Adipocyte (in vitro differentiated cells): Measurements from ENCODE around the gene SLC35D1.

ENCODE experiments used
- DNase-seq: peaks from one replicate; pipeline ENCODE4 v3.0.0-alpha.2; 2015; ENCODE audit warnings: low read depth
- H3K27me3 ChIP-seq: replicated peaks from 2 replicates; pipeline ENCODE4 v1.7.0; 2013; ENCODE audit warnings: mild to moderate bottlenecking, low read length, moderate library complexity; ENCODE audit not compliant: control insufficient read depth, insufficient read depth
- H3K36me3 ChIP-seq: 2 replicates; pipeline ENCODE4 v1.7.0; 2013; ENCODE audit warnings: low read length, mild to moderate bottlenecking, moderate library complexity; ENCODE audit not compliant: control insufficient read depth, insufficient read depth, severe bottlenecking
- H3K4me1 ChIP-seq: 2 replicates; pipeline ENCODE4 v1.7.0; 2013; ENCODE audit warnings: mild to moderate bottlenecking, low read length, moderate library complexity; ENCODE audit not compliant: control insufficient read depth, insufficient read depth
- H3K4me3 ChIP-seq: 2 replicates; pipeline ENCODE4 v1.7.0; 2013; ENCODE audit warnings: mild to moderate bottlenecking, low read length, moderate library complexity
- H3K9ac ChIP-seq: 2 replicates; pipeline ENCODE4 v1.7.0; 2013; ENCODE audit warnings: mild to moderate bottlenecking, low read length, moderate library complexity
- H3K9me3 ChIP-seq: 2 replicates; pipeline ENCODE4 v1.7.0; 2013; ENCODE audit warnings: mild to moderate bottlenecking, low read length, moderate library complexity; ENCODE audit not compliant: control insufficient read depth

SLC35D1 gene

GRCh38 chr1:67053785-67054772 lies at the start of gene SLC35D1:
TSS of gene SLC35D1 (minus strand) at chr1:67054148. CDS start at chr1:67054013, 135 bp downstream.
- H3K9ac ChIP-seq, result peak within 1 kb of the TSS; percentile 90
- H3K9me3 ChIP-seq, result no peaks in the 10 kb centered on the region
- peaks cover 12% of the 10 kb centered on the region for H3K36me3 ChIP-seq
- no peaks in the 10 kb centered on the region for H3K27me3 ChIP-seq
- H3K4me3 ChIP-seq, result peak within 1 kb of the TSS; percentile 95
- H3K4me1 ChIP-seq, result peaks cover 22% of the 10 kb centered on the region
- DNase-seq, result peak; percentile 75

DNA sequence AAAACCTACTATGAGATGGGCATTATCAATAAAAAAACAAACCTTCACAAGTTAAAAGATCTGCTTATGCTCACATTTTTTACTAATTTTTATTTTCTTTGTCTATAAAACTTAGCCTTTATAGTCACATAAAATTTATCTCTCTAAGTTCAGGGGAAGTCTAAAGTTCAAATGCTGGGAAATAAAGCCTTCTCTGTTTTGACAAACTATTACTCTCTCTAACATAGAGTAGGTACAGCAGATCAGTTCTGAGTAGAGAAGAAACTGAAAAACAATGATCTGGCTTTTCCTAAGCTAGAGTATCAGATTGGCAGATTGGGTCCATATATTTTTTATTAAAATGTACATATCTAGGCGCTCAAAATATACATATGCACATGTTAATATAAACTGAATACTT lies 49.6 kb upstream of the SLC35D1 start:
- DNase-seq, result no peak
- H3K36me3 ChIP-seq, result no peaks in the 10 kb centered on the region
- H3K9me3 ChIP-seq, result no peaks in the 10 kb centered on the region
- H3K27me3 ChIP-seq, result no peaks in the 10 kb centered on the region
- no peak overlapping the region for H3K9ac ChIP-seq
- H3K4me1 ChIP-seq, result no peaks in the 10 kb centered on the region
- H3K4me3 ChIP-seq, result no peak overlapping the region

- DNase-seq, result no peak
- H3K27me3 ChIP-seq, result no peaks in the 10 kb centered on the region
- H3K36me3 ChIP-seq, result no peaks in the 10 kb centered on the region
- no peak overlapping the region for H3K9ac ChIP-seq
- H3K4me1 ChIP-seq, result no peaks in the 10 kb centered on the region
- no peaks in the 10 kb centered on the region for H3K9me3 ChIP-seq
- H3K4me3 ChIP-seq, result no peak overlapping the region
Observed at GRCh38 chr1:67100833-67101232, 46.9 kb upstream of the SLC35D1 start.

DNA sequence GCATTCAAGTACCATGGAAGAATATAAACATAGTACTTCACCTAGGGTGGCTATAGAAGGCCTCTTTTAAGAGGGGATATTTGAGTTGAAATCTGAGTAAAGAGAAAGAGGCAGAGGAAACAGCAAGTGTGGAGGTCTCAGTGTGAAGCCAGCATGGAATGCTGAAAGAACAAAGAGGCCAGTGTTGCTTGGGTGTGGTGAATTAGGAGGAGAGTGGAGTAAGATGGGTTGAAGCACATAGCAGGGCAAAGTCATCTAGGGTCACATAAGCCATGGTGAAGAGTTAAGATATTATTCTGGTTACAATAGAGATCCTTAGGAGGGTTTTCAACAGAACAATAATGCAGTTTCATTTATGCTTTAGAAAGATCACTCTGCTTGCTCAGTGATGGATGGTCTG lies 43.4 kb upstream of the SLC35D1 start:
- no peaks in the 10 kb centered on the region for H3K27me3 ChIP-seq
- DNase-seq, result no peak
- no peak overlapping the region for H3K9ac ChIP-seq
- no peaks in the 10 kb centered on the region for H3K4me1 ChIP-seq
- no peaks in the 10 kb centered on the region for H3K9me3 ChIP-seq
- no peak overlapping the region for H3K4me3 ChIP-seq
- no peaks in the 10 kb centered on the region for H3K36me3 ChIP-seq

DNA sequence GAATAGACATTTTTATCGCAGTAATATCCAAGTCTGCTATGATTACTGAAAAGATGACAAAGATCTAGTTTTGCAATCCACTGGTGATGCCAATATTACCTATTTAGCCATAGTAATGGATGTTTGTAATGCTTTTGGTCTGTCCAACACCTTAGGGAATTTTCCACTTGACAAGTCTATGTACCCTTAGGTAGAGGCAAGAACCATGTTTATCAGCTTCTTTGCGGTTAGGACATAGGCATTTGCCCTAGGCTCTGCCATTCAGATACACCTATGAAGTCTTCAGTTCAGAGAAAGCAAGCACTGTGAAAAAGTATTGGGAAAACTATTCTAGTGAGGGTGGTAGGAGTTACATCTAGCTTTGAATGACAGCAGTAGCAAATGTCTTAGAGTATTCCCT lies 40.2 kb upstream of the SLC35D1 start:
- Histone ChIP-seq H3K9ac (no peak overlapping the region), H3K4me1 (no peaks in the 10 kb centered on the region), H3K36me3 (no peaks in the 10 kb centered on the region), H3K4me3 (no peak overlapping the region), H3K27me3 (no peaks in the 10 kb centered on the region), H3K9me3 (peaks cover 10% of the 10 kb centered on the region)
- no peak for DNase-seq

DNA sequence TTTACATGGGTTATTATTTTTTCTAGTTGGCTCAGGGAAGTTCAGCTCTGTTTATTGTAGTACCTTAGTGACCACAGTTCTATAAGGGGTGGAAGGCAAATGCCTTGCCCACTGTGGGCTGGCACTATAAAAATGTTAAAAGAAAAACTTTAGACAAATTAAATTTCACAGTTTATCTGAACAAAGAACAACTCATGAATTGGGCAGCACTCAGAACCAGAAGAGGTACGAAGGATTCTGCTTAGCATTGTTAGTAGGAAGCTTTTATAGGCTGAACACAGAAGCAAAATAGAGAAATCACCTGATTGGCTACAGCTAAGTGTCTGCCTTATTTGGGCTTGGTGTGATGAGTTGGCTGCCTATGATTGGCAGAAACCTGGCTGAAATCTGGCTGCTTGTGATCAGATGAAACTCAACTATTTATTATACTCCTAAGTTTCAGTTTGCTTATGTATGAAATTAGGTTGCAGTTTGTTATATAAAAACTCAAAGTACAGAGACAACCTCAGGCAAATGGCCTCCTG lies 35.8 kb upstream of the SLC35D1 start:
- no peaks in the 10 kb centered on the region for H3K4me1 ChIP-seq
- DNase-seq, result no peak
- H3K36me3 ChIP-seq, result no peaks in the 10 kb centered on the region
- H3K9me3 ChIP-seq, result peaks cover 10% of the 10 kb centered on the region
- no peaks in the 10 kb centered on the region for H3K27me3 ChIP-seq
- H3K4me3 ChIP-seq, result no peak overlapping the region
- H3K9ac ChIP-seq, result no peak overlapping the region

GRCh38 chr1:67088440-67088839 lies 34.5 kb upstream of the SLC35D1 start:
- Histone ChIP-seq H3K27me3 (no peaks in the 10 kb centered on the region), H3K9ac (no peak overlapping the region), H3K4me3 (no peak overlapping the region), H3K36me3 (no peaks in the 10 kb centered on the region), H3K4me1 (no peaks in the 10 kb centered on the region), H3K9me3 (peaks cover 10% of the 10 kb centered on the region)
- DNase-seq, result no peak

GRCh38 chr1:67085326-67085725 lies 31.4 kb upstream of the SLC35D1 start:
- Histone ChIP-seq H3K4me3 (no peak overlapping the region), H3K36me3 (no peaks in the 10 kb centered on the region), H3K27me3 (no peaks in the 10 kb centered on the region), H3K9ac (no peak overlapping the region), H3K9me3 (peaks cover 10% of the 10 kb centered on the region), H3K4me1 (no peaks in the 10 kb centered on the region)
- no peak for DNase-seq

DNA sequence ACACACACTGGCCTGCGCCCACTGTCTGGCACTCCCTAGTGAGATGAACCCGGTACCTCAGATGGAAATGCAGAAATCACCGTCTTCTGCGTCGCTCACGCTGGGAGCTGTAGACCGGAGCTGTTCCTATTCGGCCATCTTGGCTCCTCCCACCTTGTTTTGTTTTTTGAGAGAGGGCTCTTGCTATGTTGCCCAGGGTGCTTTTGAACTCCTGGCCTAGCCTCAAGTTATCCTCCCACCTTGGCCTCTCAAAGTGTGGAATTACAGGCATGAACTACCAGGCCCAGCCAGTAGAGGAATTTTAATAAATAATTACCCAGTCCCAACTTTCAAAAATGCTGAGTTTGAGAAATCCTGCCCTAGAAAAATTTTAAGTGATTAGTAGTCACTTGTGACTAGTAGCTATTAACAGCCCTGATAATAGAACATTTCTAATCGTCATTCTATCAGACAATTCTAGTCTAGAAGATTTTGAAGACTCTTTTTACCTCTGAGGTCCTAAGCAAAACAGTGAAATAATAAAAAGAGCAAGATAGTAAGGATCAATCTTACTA lies 30.9 kb upstream of the SLC35D1 start:
- peaks cover 7% of the 10 kb centered on the region for H3K9me3 ChIP-seq

GRCh38 chr1:67078291-67078690 lies 24.3 kb upstream of the SLC35D1 start:
- no peaks in the 10 kb centered on the region for H3K36me3 ChIP-seq
- H3K9me3 ChIP-seq, result peaks cover under 1% of the 10 kb centered on the region
- no peaks in the 10 kb centered on the region for H3K27me3 ChIP-seq
- no peaks in the 10 kb centered on the region for H3K4me1 ChIP-seq
- H3K9ac ChIP-seq, result no peak overlapping the region
- no peak for DNase-seq
- H3K4me3 ChIP-seq, result no peak overlapping the region

More for the DNA sequence above, 30.9 kb upstream of the SLC35D1 start:
- DNase-seq, result no peak
- H3K4me3 ChIP-seq, result no peak overlapping the region
- no peaks in the 10 kb centered on the region for H3K27me3 ChIP-seq
- H3K4me1 ChIP-seq, result no peaks in the 10 kb centered on the region
- H3K9ac ChIP-seq, result no peak overlapping the region
- no peaks in the 10 kb centered on the region for H3K36me3 ChIP-seq

GRCh38 chr1:67077593-67077992 lies 23.6 kb upstream of the SLC35D1 start:
- Histone ChIP-seq H3K9ac (no peak overlapping the region), H3K4me3 (no peak overlapping the region), H3K9me3 (peaks cover 7% of the 10 kb centered on the region), H3K4me1 (no peaks in the 10 kb centered on the region), H3K27me3 (no peaks in the 10 kb centered on the region), H3K36me3 (no peaks in the 10 kb centered on the region)
- DNase-seq, result no peak
